SJCRH30 (cell line): ENCODE measurements around the gene C1QTNF1. TPM values are rescaled to one million over a fixed set of nuclear protein-coding genes. Genes with fewer than 3 reads are reported as not detected.

Source experiments
- DNase-seq, 2 experiments: peaks; one replicate each; pipeline ENCODE4 v3.0.0-alpha.2; 2015 to 2020
- H3K27ac ChIP-seq: fragments of 250-450 bp; sonication (Bioruptor Pico); 2 replicates; pipeline ENCODE4 v1.5.1; 2020; ENCODE audit warnings: mild to moderate bottlenecking, moderate library complexity
- H3K27me3 ChIP-seq: fragments of 250-450 bp; sonication (Bioruptor Pico); 2 replicates; pipeline ENCODE4 v1.5.1; 2020; ENCODE audit warnings: mild to moderate bottlenecking, moderate library complexity
- H3K36me3 ChIP-seq: fragments of 250-450 bp; sonication (Bioruptor Pico); 2 replicates; pipeline ENCODE4 v1.5.1; 2020; ENCODE audit warnings: mild to moderate bottlenecking, moderate library complexity
- H3K4me1 ChIP-seq: fragments of 250-450 bp; sonication (Bioruptor Pico); 2 replicates; pipeline ENCODE4 v1.5.1; 2020; ENCODE audit warnings: mild to moderate bottlenecking, moderate library complexity
- H3K4me3 ChIP-seq: fragments of 250-450 bp; sonication (Bioruptor Pico); 2 replicates; pipeline ENCODE4 v1.5.1; 2020; ENCODE audit warnings: mild to moderate bottlenecking, moderate library complexity
- H3K9me3 ChIP-seq: fragments of 250-450 bp; sonication (Bioruptor Pico); replicated peaks from 2 replicates; pipeline ENCODE4 v1.5.1; 2020; ENCODE audit warnings: mild to moderate bottlenecking, moderate library complexity
- total RNA-seq: library from RNA; depleted of rRNA; stranded (reverse); fragments of >200 nt; shearing (Covaris generic); gene quantifications from 2 replicates; pipeline ENCODE4 v1.2.3, GENCODE V29; 2014; rRNA removed

The C1QTNF1 gene
- 45.7 and 48.3 TPM in 2 replicates for total RNA-seq

GRCh38 chr17:79023886-79024771, at the start of gene C1QTNF1:
Gene C1QTNF1 (plus strand): TSS chr17:79024169. CDS start chr17:79043969, 19,800 bp downstream.
- peak; percentile 61 to 78 for DNase-seq
- Histone ChIP-seq H3K9me3 (no peaks in the 10 kb centered on the region), H3K27ac (no peak within 1 kb of the TSS), H3K27me3 (0 out of 2 replicates have a peak, but pooled peaks cover 3% of the 10 kb centered on the region), H3K4me3 (peak within 1 kb of the TSS; percentile 61), H3K4me1 (peaks cover 39% of the 10 kb centered on the region), H3K36me3 (no peaks in the 10 kb centered on the region)

- H3K36me3 ChIP-seq, result no peaks in the 10 kb centered on the region
- H3K27me3 ChIP-seq, result no peaks in the 10 kb centered on the region
- H3K4me3 ChIP-seq, result peak overlapping the region; percentile 16
- H3K9me3 ChIP-seq, result no peaks in the 10 kb centered on the region
- H3K27ac ChIP-seq, result peak overlapping the region; percentile 11; the same call in 1 of the 2 replicates
- peaks cover 27% of the 10 kb centered on the region for H3K4me1 ChIP-seq
- peak; percentile 78 to 80 for DNase-seq
Observed at GRCh38 chr17:78974635-78975591, 49.1 kb upstream of the C1QTNF1 start.

- DNase-seq, result no peak
- no peak overlapping the region for H3K27ac ChIP-seq
- H3K4me3 ChIP-seq, result no peak overlapping the region
- H3K27me3 ChIP-seq, result no peaks in the 10 kb centered on the region
- no peaks in the 10 kb centered on the region for H3K9me3 ChIP-seq
- no peaks in the 10 kb centered on the region for H3K36me3 ChIP-seq
- H3K4me1 ChIP-seq, result peaks cover 48% of the 10 kb centered on the region
Observed at GRCh38 chr17:78976907-78977680, 46.9 kb upstream of the C1QTNF1 start.

- no peaks in the 10 kb centered on the region for H3K36me3 ChIP-seq
- no peak for DNase-seq
- H3K9me3 ChIP-seq, result no peaks in the 10 kb centered on the region
- peaks cover 48% of the 10 kb centered on the region for H3K4me1 ChIP-seq
- no peak overlapping the region for H3K27ac ChIP-seq
- no peaks in the 10 kb centered on the region for H3K27me3 ChIP-seq
- no peak overlapping the region for H3K4me3 ChIP-seq
Observed at GRCh38 chr17:78977681-78977943, 46.4 kb upstream of the C1QTNF1 start.

GRCh38 chr17:78977997-78978973, 45.7 kb upstream of the C1QTNF1 start:
- Histone ChIP-seq H3K27ac (no peak overlapping the region), H3K4me1 (peaks cover 45% of the 10 kb centered on the region), H3K9me3 (no peaks in the 10 kb centered on the region), H3K36me3 (no peaks in the 10 kb centered on the region), H3K27me3 (no peaks in the 10 kb centered on the region), H3K4me3 (no peak overlapping the region)
- no peak for DNase-seq

GRCh38 chr17:78979780-78980623, 44.0 kb upstream of the C1QTNF1 start, which contains the start of gene LGALS3BP:
Gene LGALS3BP (minus strand): TSS chr17:78979923. CDS start chr17:78977191, 2,732 bp downstream.
- H3K4me3 ChIP-seq, result peak within 1 kb of the TSS; percentile 54
- peak within 1 kb of the TSS; percentile 46 for H3K27ac ChIP-seq
- H3K9me3 ChIP-seq, result no peaks in the 10 kb centered on the region
- H3K4me1 ChIP-seq, result peaks cover 32% of the 10 kb centered on the region
- no peaks in the 10 kb centered on the region for H3K36me3 ChIP-seq
- DNase-seq, result peak; percentile 97
- no peaks in the 10 kb centered on the region for H3K27me3 ChIP-seq

- Histone ChIP-seq H3K4me3 (no peak overlapping the region), H3K4me1 (peaks cover 31% of the 10 kb centered on the region), H3K27ac (peak overlapping the region; percentile 46), H3K9me3 (no peaks in the 10 kb centered on the region), H3K27me3 (no peaks in the 10 kb centered on the region), H3K36me3 (no peaks in the 10 kb centered on the region)
- no peak for DNase-seq
Observed at GRCh38 chr17:78980624-78980972, 43.4 kb upstream of the C1QTNF1 start.

- no peaks in the 10 kb centered on the region for H3K27me3 ChIP-seq
- 0 out of 2 replicates have a peak overlapping the region, but pooled peaks have one; percentile 1 for H3K4me3 ChIP-seq
- no peaks in the 10 kb centered on the region for H3K9me3 ChIP-seq
- peak; percentile 71 to 86 for DNase-seq
- no peaks in the 10 kb centered on the region for H3K36me3 ChIP-seq
- peak overlapping the region; percentile 46 for H3K27ac ChIP-seq
- H3K4me1 ChIP-seq, result peaks cover 38% of the 10 kb centered on the region
Observed at GRCh38 chr17:78981010-78981888, 42.7 kb upstream of the C1QTNF1 start.

- H3K27ac ChIP-seq, result peak overlapping the region; percentile 88
Observed at GRCh38 chr17:78985395-78985794, 38.6 kb upstream of the C1QTNF1 start.

GRCh38 chr17:78986048-78986648, 37.8 kb upstream of the C1QTNF1 start:
- peaks cover 26% of the 10 kb centered on the region for H3K4me1 ChIP-seq
- peak; percentile 63 to 79 for DNase-seq
- peak overlapping the region; percentile 88 for H3K27ac ChIP-seq
- peak overlapping the region; percentile 48 for H3K4me3 ChIP-seq
- no peaks in the 10 kb centered on the region for H3K9me3 ChIP-seq
- H3K36me3 ChIP-seq, result peaks cover 13% of the 10 kb centered on the region
- H3K27me3 ChIP-seq, result no peaks in the 10 kb centered on the region

More at GRCh38 chr17:78985395-78985794, 38.6 kb upstream of the C1QTNF1 start:
- H3K27me3 ChIP-seq, result no peaks in the 10 kb centered on the region
- no peak overlapping the region for H3K4me3 ChIP-seq
- H3K36me3 ChIP-seq, result peaks cover 6% of the 10 kb centered on the region
- peaks cover 34% of the 10 kb centered on the region for H3K4me1 ChIP-seq
- H3K9me3 ChIP-seq, result no peaks in the 10 kb centered on the region
- DNase-seq, result no peak

GRCh38 chr17:78986649-78987328, 37.2 kb upstream of the C1QTNF1 start:
- Histone ChIP-seq H3K27ac (peak overlapping the region; percentile 88), H3K4me3 (peak overlapping the region; percentile 48)
- DNase-seq, result peak; percentile 58 to 76

More at GRCh38 chr17:78986649-78987328, 37.2 kb upstream of the C1QTNF1 start:
- Histone ChIP-seq H3K27me3 (no peaks in the 10 kb centered on the region), H3K36me3 (peaks cover 20% of the 10 kb centered on the region), H3K4me1 (peaks cover 20% of the 10 kb centered on the region), H3K9me3 (no peaks in the 10 kb centered on the region)
